OCI-LY3 (cell line): ENCODE data around the gene TMEM150C.

Experiments
- H2AFZ ChIP-seq: fragments of 200-600, 300-600 bp; shearing (Covaris generic); 2 replicates; pipeline ENCODE4 v1.6.0; 2014; ENCODE audit warnings: antibody characterized with exemption, low read depth, low read length
- H3K27ac ChIP-seq: fragments of 200-600, 300-600 bp; sonication (generic); 2 replicates; pipeline ENCODE4 v1.5.1; 2014; ENCODE audit warnings: mild to moderate bottlenecking, low read length, moderate library complexity, mixed read lengths
- H3K27me3 ChIP-seq: fragments of 200-600, 300-600 bp; sonication (generic); 2 replicates; pipeline ENCODE4 v1.6.1; 2014; ENCODE audit warnings: low read depth, low read length, mixed read lengths
- H3K36me3 ChIP-seq: fragments of 200-600, 300-600 bp; sonication (generic); replicated peaks from 2 replicates; pipeline ENCODE3; 2014; ENCODE audit warnings: low read depth, low read length, mixed read lengths
- H3K4me1 ChIP-seq: fragments of 300-600, 200-600 bp; sonication (generic); 2 replicates; pipeline ENCODE4 v1.6.1; 2014; ENCODE audit warnings: low read length, mixed read lengths
- H3K4me2 ChIP-seq: fragments of 200-600, 300-600 bp; sonication (generic); 2 replicates; pipeline ENCODE4 v1.6.1; 2014; ENCODE audit warnings: low read length, mixed read lengths
- H3K4me3 ChIP-seq: fragments of 300-600, 200-600 bp; sonication (generic); 2 replicates; pipeline ENCODE4 v1.5.1; 2014; ENCODE audit warnings: antibody characterized with exemption, mild to moderate bottlenecking, low read length, moderate library complexity
- H3K79me2 ChIP-seq: fragments of 300-600, 200-600 bp; shearing (Covaris generic); 2 replicates; pipeline ENCODE4 v1.6.1; 2014; ENCODE audit warnings: mild to moderate bottlenecking, low read length, mixed read lengths
- H3K9ac ChIP-seq: fragments of 300-600, 200-600 bp; shearing (Covaris generic); 2 replicates; pipeline ENCODE4 v1.6.0; 2014; ENCODE audit warnings: mild to moderate bottlenecking, low read length, moderate library complexity
- H3K9me3 ChIP-seq: fragments of 200-600, 300-600 bp; shearing (Covaris generic); 2 replicates; pipeline ENCODE4 v1.6.1; 2014; ENCODE audit warnings: low read length, mixed read lengths; ENCODE audit not compliant: insufficient read depth
- H4K20me1 ChIP-seq: fragments of 200-600, 300-600 bp; sonication (generic); 2 replicates; pipeline ENCODE4 v1.6.1; 2016; ENCODE audit warnings: low read length, mixed read lengths; ENCODE audit not compliant: insufficient read depth
- CTCF ChIP-seq: fragments of 200-600, 300-600 bp; sonication (generic); IDR thresholded peaks from 2 replicates; pipeline ENCODE4 v1.5.1; 2014; ENCODE audit warnings: antibody characterized with exemption, low read length, low read depth
- EZH2phosphoT487 ChIP-seq: fragments of 200-600 bp; shearing (Covaris generic); IDR thresholded peaks from 2 replicates; pipeline ENCODE4 v1.6.1; 2018; ENCODE audit warnings: antibody characterized with exemption, mixed run types, low read depth

The TMEM150C gene

GRCh38 chr4:82495666-82496065 is 66.1 kb downstream of the TMEM150C start:
- Histone ChIP-seq H3K4me3 (no peak overlapping the region), H4K20me1 (no peaks in the 10 kb centered on the region), H3K79me2 (no peaks in the 10 kb centered on the region), H3K27ac (no peak overlapping the region), H3K4me1 (no peaks in the 10 kb centered on the region), H3K4me2 (no peak overlapping the region), H2AFZ (no peak overlapping the region), H3K27me3 (no peaks in the 10 kb centered on the region), H3K9ac (no peak overlapping the region), H3K9me3 (no peaks in the 10 kb centered on the region), H3K36me3 (no peaks in the 10 kb centered on the region)
- no peak for TF ChIP-seq EZH2phosphoT487

GRCh38 chr4:82493721-82494425 is 67.9 kb downstream of the TMEM150C start:
- H3K27me3 ChIP-seq: no peaks in the 10 kb centered on the region
- no peak overlapping the region for H2AFZ ChIP-seq
- no peak overlapping the region for H3K4me3 ChIP-seq
- H3K9me3 ChIP-seq: no peaks in the 10 kb centered on the region
- H3K4me2 ChIP-seq: no peak overlapping the region
- no peaks in the 10 kb centered on the region for H3K4me1 ChIP-seq
- H3K79me2 ChIP-seq: no peaks in the 10 kb centered on the region
- TF ChIP-seq CTCF (no peak), EZH2phosphoT487 (no peak)
- H3K27ac ChIP-seq: no peak overlapping the region
- no peak overlapping the region for H3K9ac ChIP-seq
- H4K20me1 ChIP-seq: no peaks in the 10 kb centered on the region
- no peaks in the 10 kb centered on the region for H3K36me3 ChIP-seq

GRCh38 chr4:82491251-82491960 is 70.4 kb downstream of the TMEM150C start:
- Histone ChIP-seq H4K20me1 (no peaks in the 10 kb centered on the region), H3K4me2 (no peak overlapping the region), H3K4me3 (no peak overlapping the region), H3K9me3 (no peaks in the 10 kb centered on the region), H3K4me1 (no peaks in the 10 kb centered on the region), H2AFZ (no peak overlapping the region), H3K9ac (no peak overlapping the region), H3K36me3 (no peaks in the 10 kb centered on the region), H3K27ac (no peak overlapping the region), H3K79me2 (no peaks in the 10 kb centered on the region), H3K27me3 (no peaks in the 10 kb centered on the region)
- TF ChIP-seq CTCF: no peak
- TF ChIP-seq EZH2phosphoT487: no peak

- H3K27ac ChIP-seq: no peak overlapping the region
- H2AFZ ChIP-seq: no peak overlapping the region
- H4K20me1 ChIP-seq: no peaks in the 10 kb centered on the region
- H3K4me3 ChIP-seq: no peak overlapping the region
- TF ChIP-seq CTCF (no peak), EZH2phosphoT487 (no peak)
- no peaks in the 10 kb centered on the region for H3K4me1 ChIP-seq
- no peak overlapping the region for H3K4me2 ChIP-seq
- no peaks in the 10 kb centered on the region for H3K79me2 ChIP-seq
- no peaks in the 10 kb centered on the region for H3K36me3 ChIP-seq
- no peak overlapping the region for H3K9ac ChIP-seq
- no peaks in the 10 kb centered on the region for H3K9me3 ChIP-seq
- no peaks in the 10 kb centered on the region for H3K27me3 ChIP-seq
Observed at GRCh38 chr4:82489987-82490386, 71.8 kb downstream of the TMEM150C start.
